ENCODE results near the gene COL2A1.

DNA sequence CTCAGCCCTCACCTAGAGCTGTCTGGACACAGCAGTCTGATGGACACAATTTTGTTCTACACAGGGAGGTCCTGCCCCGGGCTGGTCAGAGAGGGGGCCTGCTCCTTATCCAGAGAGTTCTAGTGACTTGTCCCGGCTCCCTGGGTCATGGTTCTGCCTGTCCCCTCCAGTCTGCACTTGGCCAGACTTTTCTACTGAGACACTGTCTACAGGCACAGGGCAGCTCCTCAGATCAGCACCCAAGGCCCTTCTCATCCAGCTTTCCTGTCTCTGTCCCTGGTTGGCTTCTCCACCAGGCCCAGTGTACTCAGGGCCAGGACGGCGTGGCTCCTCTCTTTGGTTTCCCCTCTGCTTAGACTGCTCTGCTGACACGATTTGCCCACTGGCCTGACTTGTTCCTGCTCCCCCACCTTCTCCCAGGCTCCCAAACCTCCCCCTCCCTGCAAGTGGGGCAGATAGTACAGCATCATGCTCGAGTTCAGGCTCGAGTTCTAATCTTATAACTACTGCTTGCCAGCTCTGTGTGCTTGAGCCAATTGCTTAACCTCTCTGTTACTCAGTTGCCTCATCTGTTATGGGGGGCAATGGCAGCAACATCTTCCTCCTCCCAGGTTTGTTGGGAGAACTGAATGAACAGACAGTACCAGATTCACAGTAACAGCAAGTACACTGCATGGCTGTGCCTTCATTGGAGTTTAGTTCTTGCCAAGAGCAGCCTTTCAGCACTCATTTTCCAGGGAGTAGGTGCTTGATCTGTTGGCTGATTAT lies 22.0 kb upstream of the COL2A1 start:
- TF ChIP-seq, protein P1, sequence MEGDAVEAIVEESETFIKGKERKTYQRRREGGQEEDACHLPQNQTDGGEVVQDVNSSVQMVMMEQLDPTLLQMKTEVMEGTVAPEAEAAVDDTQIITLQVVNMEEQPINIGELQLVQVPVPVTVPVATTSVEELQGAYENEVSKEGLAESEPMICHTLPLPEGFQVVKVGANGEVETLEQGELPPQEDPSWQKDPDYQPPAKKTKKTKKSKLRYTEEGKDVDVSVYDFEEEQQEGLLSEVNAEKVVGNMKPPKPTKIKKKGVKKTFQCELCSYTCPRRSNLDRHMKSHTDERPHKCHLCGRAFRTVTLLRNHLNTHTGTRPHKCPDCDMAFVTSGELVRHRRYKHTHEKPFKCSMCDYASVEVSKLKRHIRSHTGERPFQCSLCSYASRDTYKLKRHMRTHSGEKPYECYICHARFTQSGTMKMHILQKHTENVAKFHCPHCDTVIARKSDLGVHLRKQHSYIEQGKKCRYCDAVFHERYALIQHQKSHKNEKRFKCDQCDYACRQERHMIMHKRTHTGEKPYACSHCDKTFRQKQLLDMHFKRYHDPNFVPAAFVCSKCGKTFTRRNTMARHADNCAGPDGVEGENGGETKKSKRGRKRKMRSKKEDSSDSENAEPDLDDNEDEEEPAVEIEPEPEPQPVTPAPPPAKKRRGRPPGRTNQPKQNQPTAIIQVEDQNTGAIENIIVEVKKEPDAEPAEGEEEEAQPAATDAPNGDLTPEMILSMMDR (IDR thresholded peaks at IDR 0.05) = no peak
- TF ChIP-seq EP300 (IDR thresholded peaks at IDR 0.05) = no peak

All from stomach (tissue), 4 donors.